ENCODE results near the gene FZD2.
A peak's percentile ranks its signal among the peaks of the same experiment; 100 is the strongest.
"Not testable (repeated sequence)": the region's sequence is repeated elsewhere in the genome, so short reads cannot be mapped to it uniquely, and the experiment has no call there.

Gene FZD2

GRCh38 chr17:44564429-44564828 is 7.1 kb downstream of the FZD2 start:
- Histone ChIP-seq H3K9me3 (ENCODE audit: control insufficient read depth, low read length) (no peaks in the 10 kb centered on the region), H3K9ac (ENCODE audit: low read length) (no peak overlapping the region), H3K4me1 (ENCODE audit: control insufficient read depth, insufficient read depth, low read length) (no peaks in the 10 kb centered on the region), H3K36me3 (ENCODE audit: control insufficient read depth, insufficient read depth, low read length, severe bottlenecking) (no peaks in the 10 kb centered on the region), H3K27me3 (replicated peaks; ENCODE audit: control insufficient read depth, insufficient read depth, low read length) (no peaks in the 10 kb centered on the region), H3K4me3 (ENCODE audit: low read length) (no peak overlapping the region)
- DNase-seq (ENCODE audit: low read depth) = no peak

DNA sequence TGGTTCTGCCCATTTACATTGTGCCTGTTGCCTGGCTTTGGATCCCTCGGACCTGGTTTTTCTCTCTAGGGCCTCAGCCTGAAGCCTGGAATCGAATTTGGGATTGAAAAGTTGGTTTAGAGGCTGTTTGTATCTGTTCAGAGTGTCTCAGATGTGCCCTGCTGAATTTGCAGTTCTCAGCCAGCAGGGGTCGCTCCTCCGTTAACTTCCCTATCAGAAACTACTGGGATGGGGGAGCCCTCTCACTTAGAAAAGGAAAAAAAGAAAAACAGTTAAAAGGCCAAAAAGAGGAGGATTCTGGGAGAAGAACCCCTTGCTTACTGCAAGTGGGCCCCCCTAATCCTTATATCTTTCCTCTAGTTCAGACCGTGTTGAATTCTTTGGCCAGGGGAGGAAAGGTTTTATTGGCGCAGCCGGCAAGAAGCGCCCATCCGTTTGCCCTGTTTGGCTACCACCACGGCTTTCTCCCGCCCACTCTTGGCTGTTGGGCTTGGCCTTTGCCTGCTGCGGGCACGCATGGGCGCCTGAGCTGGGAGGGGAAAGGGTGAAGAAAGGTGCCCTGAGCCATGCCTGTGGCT is 8.7 kb downstream of the FZD2 start:
- no peaks in the 10 kb centered on the region for H3K27me3 ChIP-seq (replicated peaks; ENCODE audit: control insufficient read depth, insufficient read depth, low read length)
- H3K36me3 ChIP-seq (ENCODE audit: control insufficient read depth, insufficient read depth, low read length, severe bottlenecking) = no peaks in the 10 kb centered on the region
- no peaks in the 10 kb centered on the region for H3K4me1 ChIP-seq (ENCODE audit: control insufficient read depth, insufficient read depth, low read length)
- DNase-seq (ENCODE audit: low read depth) = no peak
- no peaks in the 10 kb centered on the region for H3K9me3 ChIP-seq (ENCODE audit: control insufficient read depth, low read length)
- no peak overlapping the region for H3K9ac ChIP-seq (ENCODE audit: low read length)
- H3K4me3 ChIP-seq (ENCODE audit: low read length) = no peak overlapping the region

DNA sequence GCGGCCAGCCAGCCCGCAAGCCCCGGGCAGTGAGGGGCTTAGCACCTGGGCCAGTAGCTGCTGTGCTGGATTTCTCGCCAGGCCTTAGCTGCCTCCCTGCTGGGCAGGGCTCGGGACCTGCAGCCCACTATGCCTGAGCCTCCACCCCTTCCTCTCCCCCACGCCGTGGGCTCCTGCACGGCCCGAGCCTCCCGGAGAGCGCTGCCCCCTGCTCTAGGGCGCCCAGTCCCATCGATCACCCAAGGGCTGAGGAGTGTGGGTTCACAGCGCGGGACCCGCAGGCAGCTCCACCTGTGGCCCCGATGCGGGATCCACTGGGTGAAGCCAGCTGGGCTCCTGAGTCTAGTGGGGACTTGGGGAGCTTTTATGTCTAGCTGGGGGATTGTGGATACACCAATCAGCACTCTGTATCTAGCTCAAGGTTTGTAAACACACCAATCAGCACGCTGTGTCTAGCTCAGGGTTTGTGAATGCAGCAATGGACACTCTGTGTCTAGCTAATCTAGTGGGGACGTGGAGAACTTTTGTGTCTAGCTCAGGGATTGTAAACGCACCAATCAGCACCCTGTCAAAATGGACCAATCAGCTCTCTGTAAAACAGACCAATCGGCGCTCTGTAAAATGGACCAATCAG is 11.1 kb downstream of the FZD2 start:
- not testable (repeated sequence) for H3K4me1 ChIP-seq (ENCODE audit: control insufficient read depth, insufficient read depth, low read length); H3K4me3 ChIP-seq (ENCODE audit: low read length); H3K9me3 ChIP-seq (ENCODE audit: control insufficient read depth, low read length); H3K36me3 ChIP-seq (ENCODE audit: control insufficient read depth, insufficient read depth, low read length, severe bottlenecking); H3K27me3 ChIP-seq (replicated peaks; ENCODE audit: control insufficient read depth, insufficient read depth, low read length); DNase-seq (ENCODE audit: low read depth); H3K9ac ChIP-seq (ENCODE audit: low read length)

GRCh38 chr17:44568945-44569858 is 11.9 kb downstream of the FZD2 start:
- H3K36me3 ChIP-seq (ENCODE audit: control insufficient read depth, insufficient read depth, low read length, severe bottlenecking) = no peaks in the 10 kb centered on the region
- peak overlapping the region; percentile 34 for H3K9ac ChIP-seq (ENCODE audit: low read length)
- no peak for DNase-seq (ENCODE audit: low read depth)
- peak overlapping the region; percentile 67 for H3K4me3 ChIP-seq (ENCODE audit: low read length)
- no peaks in the 10 kb centered on the region for H3K9me3 ChIP-seq (ENCODE audit: control insufficient read depth, low read length)
- H3K27me3 ChIP-seq (replicated peaks; ENCODE audit: control insufficient read depth, insufficient read depth, low read length) = no peaks in the 10 kb centered on the region
- H3K4me1 ChIP-seq (ENCODE audit: control insufficient read depth, insufficient read depth, low read length) = no peaks in the 10 kb centered on the region

- Histone ChIP-seq H3K4me1 (ENCODE audit: control insufficient read depth, insufficient read depth, low read length) (no peaks in the 10 kb centered on the region), H3K9ac (ENCODE audit: low read length) (no peak overlapping the region), H3K36me3 (ENCODE audit: control insufficient read depth, insufficient read depth, low read length, severe bottlenecking) (no peaks in the 10 kb centered on the region), H3K9me3 (ENCODE audit: control insufficient read depth, low read length) (no peaks in the 10 kb centered on the region), H3K27me3 (replicated peaks; ENCODE audit: control insufficient read depth, insufficient read depth, low read length) (no peaks in the 10 kb centered on the region), H3K4me3 (ENCODE audit: low read length) (no peak overlapping the region)
- DNase-seq (ENCODE audit: low read depth) = no peak
Observed at GRCh38 chr17:44572801-44573200, 15.5 kb downstream of the FZD2 start.

GRCh38 chr17:44575403-44575802 is 18.1 kb downstream of the FZD2 start:
- peaks cover 16% of the 10 kb centered on the region for H3K27me3 ChIP-seq (replicated peaks; ENCODE audit: control insufficient read depth, insufficient read depth, low read length)
- no peaks in the 10 kb centered on the region for H3K36me3 ChIP-seq (ENCODE audit: control insufficient read depth, insufficient read depth, low read length, severe bottlenecking)
- no peak overlapping the region for H3K4me3 ChIP-seq (ENCODE audit: low read length)
- H3K4me1 ChIP-seq (ENCODE audit: control insufficient read depth, insufficient read depth, low read length) = no peaks in the 10 kb centered on the region
- H3K9ac ChIP-seq (ENCODE audit: low read length) = no peak overlapping the region
- H3K9me3 ChIP-seq (ENCODE audit: control insufficient read depth, low read length) = no peaks in the 10 kb centered on the region
- DNase-seq (ENCODE audit: low read depth) = no peak

- Histone ChIP-seq H3K9ac (ENCODE audit: low read length) (no peak overlapping the region), H3K4me1 (ENCODE audit: control insufficient read depth, insufficient read depth, low read length) (no peaks in the 10 kb centered on the region)
- no peak for DNase-seq (ENCODE audit: low read depth)
Observed at GRCh38 chr17:44578947-44579346, 21.7 kb downstream of the FZD2 start.

DNA sequence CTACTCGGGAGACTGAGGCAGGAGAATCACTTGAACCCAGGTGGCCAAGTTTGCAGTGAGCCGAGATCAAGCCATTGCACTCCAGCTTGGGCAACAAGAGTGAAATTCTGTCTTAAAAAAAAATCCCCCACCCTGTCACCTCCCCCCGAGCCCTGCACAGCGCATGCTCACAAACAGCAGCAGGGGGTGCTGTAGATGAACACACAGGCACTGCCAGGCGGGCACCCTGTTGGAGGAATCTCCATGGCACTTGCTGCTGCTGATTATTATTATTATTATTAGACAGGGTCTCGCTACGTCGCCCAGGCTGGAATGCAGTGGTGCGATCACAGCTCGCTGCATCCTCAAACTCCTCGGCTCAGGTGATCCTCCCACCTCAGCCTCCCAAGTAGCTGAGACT is 24.6 kb downstream of the FZD2 start:
- Histone ChIP-seq H3K36me3 (ENCODE audit: control insufficient read depth, insufficient read depth, low read length, severe bottlenecking) (no peaks in the 10 kb centered on the region), H3K9me3 (ENCODE audit: control insufficient read depth, low read length) (no peaks in the 10 kb centered on the region), H3K27me3 (replicated peaks; ENCODE audit: control insufficient read depth, insufficient read depth, low read length) (peaks cover 20% of the 10 kb centered on the region), H3K4me3 (ENCODE audit: low read length) (no peak overlapping the region), H3K4me1 (ENCODE audit: control insufficient read depth, insufficient read depth, low read length) (no peaks in the 10 kb centered on the region), H3K9ac (ENCODE audit: low read length) (no peak overlapping the region)
- DNase-seq (ENCODE audit: low read depth) = no peak

More at GRCh38 chr17:44578947-44579346, 21.7 kb downstream of the FZD2 start:
- H3K4me3 ChIP-seq (ENCODE audit: low read length) = no peak overlapping the region
- no peaks in the 10 kb centered on the region for H3K36me3 ChIP-seq (ENCODE audit: control insufficient read depth, insufficient read depth, low read length, severe bottlenecking)
- H3K27me3 ChIP-seq (replicated peaks; ENCODE audit: control insufficient read depth, insufficient read depth, low read length) = peaks cover 20% of the 10 kb centered on the region
- no peaks in the 10 kb centered on the region for H3K9me3 ChIP-seq (ENCODE audit: control insufficient read depth, low read length)

DNA sequence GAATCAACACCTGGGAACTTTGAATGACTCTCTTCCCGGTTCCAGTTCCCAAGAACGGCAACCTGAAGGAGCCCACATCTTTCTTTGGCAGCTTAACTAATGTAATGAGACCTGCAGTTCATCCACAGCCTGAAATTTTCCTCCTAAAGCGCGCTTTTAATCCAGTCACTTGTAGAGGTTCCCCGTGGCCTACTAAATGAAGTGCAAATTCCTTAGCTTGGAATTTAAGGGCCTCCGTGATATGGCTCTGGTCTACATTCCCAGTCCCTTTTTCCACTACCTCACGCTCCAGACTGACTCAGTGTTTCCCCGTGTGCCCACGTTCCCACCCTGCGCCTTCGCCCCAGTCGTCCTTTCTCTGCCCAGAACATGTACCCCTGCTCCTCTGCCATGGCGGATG is 27.2 kb downstream of the FZD2 start:
- no peak for DNase-seq (ENCODE audit: low read depth)

DNA sequence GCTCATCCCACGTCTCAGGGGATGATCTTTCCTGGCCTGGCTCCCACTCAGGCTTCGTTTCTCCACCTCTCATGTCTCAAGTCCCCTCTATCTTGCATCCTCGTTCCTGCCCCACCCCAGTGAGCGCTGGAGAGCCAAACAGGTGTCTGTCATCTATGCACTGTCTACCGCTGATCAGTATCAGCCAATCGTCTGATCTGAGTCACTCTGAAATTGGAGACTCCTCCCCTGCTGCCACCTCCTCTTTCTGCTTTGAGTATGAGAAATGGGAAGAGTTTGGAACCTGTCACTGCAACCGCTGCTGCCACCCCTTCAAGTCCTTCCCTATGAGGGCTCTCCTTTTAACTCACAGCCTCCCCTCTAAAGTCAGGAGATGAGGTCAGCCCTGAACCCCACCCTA is 28.0 kb downstream of the FZD2 start:
- Histone ChIP-seq H3K27me3 (replicated peaks; ENCODE audit: control insufficient read depth, insufficient read depth, low read length) (peaks cover 5% of the 10 kb centered on the region), H3K36me3 (ENCODE audit: control insufficient read depth, insufficient read depth, low read length, severe bottlenecking) (no peaks in the 10 kb centered on the region)
- no peak for DNase-seq (ENCODE audit: low read depth)

More for the DNA sequence above, 27.2 kb downstream of the FZD2 start:
- H3K4me3 ChIP-seq (ENCODE audit: low read length) = no peak overlapping the region
- no peaks in the 10 kb centered on the region for H3K36me3 ChIP-seq (ENCODE audit: control insufficient read depth, insufficient read depth, low read length, severe bottlenecking)
- H3K27me3 ChIP-seq (replicated peaks; ENCODE audit: control insufficient read depth, insufficient read depth, low read length) = peaks cover 14% of the 10 kb centered on the region
- peaks cover 16% of the 10 kb centered on the region for H3K4me1 ChIP-seq (ENCODE audit: control insufficient read depth, insufficient read depth, low read length)
- H3K9me3 ChIP-seq (ENCODE audit: control insufficient read depth, low read length) = no peaks in the 10 kb centered on the region
- no peak overlapping the region for H3K9ac ChIP-seq (ENCODE audit: low read length)

DNA sequence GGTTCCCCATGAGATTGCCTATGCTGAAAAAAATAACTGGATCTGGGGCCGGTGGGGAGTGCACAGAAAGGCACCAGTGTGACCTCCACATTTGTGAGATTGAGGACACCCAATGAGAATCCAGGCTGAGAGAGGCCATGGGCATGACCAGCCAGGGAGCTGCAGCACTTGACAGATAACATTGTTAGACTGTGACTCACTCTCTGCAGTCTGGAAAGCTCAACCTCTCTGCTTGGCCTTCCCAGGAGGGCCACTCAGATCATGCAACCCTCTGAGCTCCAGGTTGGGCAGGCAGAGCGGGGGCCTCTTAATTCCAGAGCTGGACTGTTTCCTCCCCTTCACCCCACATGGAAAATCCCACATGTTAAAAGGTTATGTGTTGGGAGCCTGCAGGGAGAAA is 30.1 kb downstream of the FZD2 start:
- Histone ChIP-seq H3K9ac (ENCODE audit: low read length) (peak overlapping the region; percentile 35), H3K4me1 (ENCODE audit: control insufficient read depth, insufficient read depth, low read length) (peaks cover 22% of the 10 kb centered on the region), H3K36me3 (ENCODE audit: control insufficient read depth, insufficient read depth, low read length, severe bottlenecking) (no peaks in the 10 kb centered on the region), H3K27me3 (replicated peaks; ENCODE audit: control insufficient read depth, insufficient read depth, low read length) (no peaks in the 10 kb centered on the region), H3K4me3 (ENCODE audit: low read length) (peak overlapping the region; percentile 34), H3K9me3 (ENCODE audit: control insufficient read depth, low read length) (no peaks in the 10 kb centered on the region)
- peak; percentile 96 for DNase-seq (ENCODE audit: low read depth)

More for the DNA sequence above, 28.0 kb downstream of the FZD2 start:
- H3K4me3 ChIP-seq (ENCODE audit: low read length) = no peak overlapping the region
- H3K4me1 ChIP-seq (ENCODE audit: control insufficient read depth, insufficient read depth, low read length) = peaks cover 22% of the 10 kb centered on the region
- no peak overlapping the region for H3K9ac ChIP-seq (ENCODE audit: low read length)
- H3K9me3 ChIP-seq (ENCODE audit: control insufficient read depth, low read length) = no peaks in the 10 kb centered on the region

All from adipocyte (in vitro differentiated cells).